Panc1 (cell line): ENCODE data around the gene COL5A1. TPM values are rescaled to one million over a fixed set of nuclear protein-coding genes. Genes with fewer than 3 reads are reported as not detected.

Experiments
- ATAC-seq: fragments of 200-7000 bp; cut with Tn5 transposase; 2 replicates; pipeline ENCODE4 v1.9.1; 2020; ENCODE audit warnings: mild to moderate bottlenecking, moderate library complexity
- BruUV-seq: library from RNA; stranded (reverse); fragments of 400-500 nt; replicated peaks from 2 replicates; lab custom pipeline; 2021; lab: Mats Ljungman, UMichigan
- CTCF ChIA-PET: fragments of 300-600 bp; sonication (Branson Sonifier 250); formaldehyde crosslinking; loops from one replicate; lab custom pipeline; 2022; ENCODE audit warnings: antibody characterized with exemption; lab: Charles Lee
- POLR2A ChIA-PET: fragments of 300-600 bp; sonication (Branson Sonifier 250); formaldehyde crosslinking; loops from one replicate; lab custom pipeline; 2022; ENCODE audit warnings: antibody characterized with exemption; lab: Charles Lee
- DNase-seq: peaks from one replicate; pipeline ENCODE4 v3.0.0-alpha.2; 2010; ENCODE audit warnings: low read depth, low spot score
- H3K27ac ChIP-seq: 2 replicates; pipeline ENCODE4 v1.5.1; 2011; ENCODE audit warnings: mild to moderate bottlenecking, low read length, inconsistent platforms
- H3K27me3 ChIP-seq: fragments of 200-500 bp; sonication (Bioruptor generic); 2 replicates; pipeline ENCODE4 v1.6.0; 2014; ENCODE audit warnings: low read length, inconsistent platforms; ENCODE audit not compliant: control insufficient read depth, insufficient read depth
- H3K36me3 ChIP-seq: fragments of 200-500 bp; sonication (Bioruptor generic); 2 replicates; pipeline ENCODE4 v1.5.1; 2014; ENCODE audit warnings: inconsistent platforms, mild to moderate bottlenecking, low read length, moderate library complexity; ENCODE audit not compliant: control insufficient read depth, insufficient read depth
- H3K4me1 ChIP-seq: 2 replicates; pipeline ENCODE4 v1.5.1; 2011; ENCODE audit warnings: inconsistent platforms, mild to moderate bottlenecking, low read length, moderate library complexity; ENCODE audit not compliant: control insufficient read depth, insufficient read depth
- H3K4me3 ChIP-seq, 2 experiments: 2 replicates each; pipeline ENCODE4 v1.5.1; 2011 to 2012; ENCODE audit warnings: low read depth in 2 of 2, low read length in 2 of 2, mild to moderate bottlenecking in 2 of 2, inconsistent platforms in 1 of 2, moderate library complexity in 1 of 2
- H3K9me3 ChIP-seq: fragments of 200-500 bp; sonication (Bioruptor generic); 2 replicates; pipeline ENCODE4 v1.5.1; 2014; ENCODE audit warnings: low read depth, mild to moderate bottlenecking, inconsistent platforms, low read length, moderate library complexity; ENCODE audit not compliant: control insufficient read depth, insufficient read depth
- CTCF ChIP-seq: fragments of 450-650 bp; IDR thresholded peaks from 2 replicates; pipeline ENCODE4 v1.5.1; 2017; ENCODE audit warnings: mild to moderate bottlenecking
- POLR2AphosphoS5 ChIP-seq: IDR thresholded peaks from 2 replicates; pipeline ENCODE4 v1.6.1; 2012; ENCODE audit warnings: mild to moderate bottlenecking, low read depth, low read length, moderate library complexity
- REST ChIP-seq, 2 experiments: IDR thresholded peaks; 2 replicates each; pipeline ENCODE4 v1.6.1; 2011 to 2012; ENCODE audit warnings: low read depth in 2 of 2, control low read depth in 1 of 2, low read length in 1 of 2, mild to moderate bottlenecking in 1 of 2, moderate library complexity in 1 of 2; ENCODE audit not compliant: insufficient read depth in 1 of 2
- SIN3A ChIP-seq: IDR thresholded peaks from 2 replicates; pipeline ENCODE4 v1.6.1; 2012; ENCODE audit warnings: low read depth, mild to moderate bottlenecking, low read length, moderate library complexity, borderline replicate concordance; ENCODE audit not compliant: insufficient read depth
- TCF7L2 ChIP-seq: IDR thresholded peaks from 2 replicates; pipeline ENCODE4 v1.6.1; 2011; ENCODE audit warnings: mild to moderate bottlenecking, low read depth, low read length, inconsistent platforms
- in situ Hi-C: cut with HindIII; loops from 2 replicates; pipeline ENCODE4 v1.10.0; 2016; ENCODE audit warnings: low sequenced_read_pairs, low pct_unique_long_range_greater_than_20kb
- intact Hi-C: fragments of 100-400 bp; cut with micrococcal nuclease; formaldehyde crosslinking; loops from one replicate; pipeline ENCODE4 v1.10.0; 2022; ENCODE audit not compliant: unreplicated experiment
- total RNA-seq: library from RNA; stranded (reverse); gene quantifications from one replicate; pipeline ENCODE4 v1.2.1, GENCODE V29; 2021; ENCODE audit not compliant: unreplicated experiment

The COL5A1 gene
- total RNA-seq, 1 experiment from 2014 or later, result 5.7 TPM

- H3K4me3 ChIP-seq, result no peak overlapping the region
- in situ Hi-C loops (no loop called here), intact Hi-C loops (no loop called here)
- H3K27ac ChIP-seq, result no peak overlapping the region
- ATAC-seq, result no peak
- CTCF ChIA-PET, result no interaction called here
- H3K9me3 ChIP-seq, result no peaks in the 10 kb centered on the region
- DNase-seq, result no peak
- no peaks in the 10 kb centered on the region for H3K36me3 ChIP-seq
- no peak for TF ChIP-seq POLR2AphosphoS5
- TF ChIP-seq SIN3A, result no peak
- POLR2A ChIA-PET, result no interaction called here
- no peaks in the 10 kb centered on the region for H3K27me3 ChIP-seq
- no peaks in the 10 kb centered on the region for H3K4me1 ChIP-seq
- BruUV-seq, result no TSS peak
Observed at GRCh38 chr9:134732392-134733110, 90.9 kb downstream of the COL5A1 start.

GRCh38 chr9:134733480-134734232 lies 92.1 kb downstream of the COL5A1 start:
- TF ChIP-seq CTCF (no peak), POLR2AphosphoS5 (no peak), SIN3A (no peak), REST (IDR thresholded peaks at IDR 0.05; ENCODE audit: insufficient read depth in 1 of 2, low read depth in 2 of 2, low read length in 1 of 2) (no peak), TCF7L2 (no peak)
- ATAC-seq (no peak), DNase-seq (no peak)
- no peaks in the 10 kb centered on the region for H3K36me3 ChIP-seq
- H3K4me3 ChIP-seq, result no peak overlapping the region
- H3K27ac ChIP-seq, result no peak overlapping the region
- in situ Hi-C loops, result no loop called here
- intact Hi-C loops, result no loop called here
- no peaks in the 10 kb centered on the region for H3K4me1 ChIP-seq
- ChIA-PET CTCF (no interaction called here), POLR2A (no interaction called here)
- H3K9me3 ChIP-seq, result no peaks in the 10 kb centered on the region
- H3K27me3 ChIP-seq, result no peaks in the 10 kb centered on the region
- BruUV-seq, result no TSS peak

- H3K27ac ChIP-seq, result no peak overlapping the region
- H3K4me3 ChIP-seq, result no peak overlapping the region
- TF ChIP-seq POLR2AphosphoS5 (no peak), TCF7L2 (no peak), CTCF (no peak), SIN3A (no peak), REST (IDR thresholded peaks at IDR 0.05; ENCODE audit: insufficient read depth in 1 of 2, low read depth in 2 of 2, low read length in 1 of 2) (no peak)
- intact Hi-C loops (no loop called here), in situ Hi-C loops (no loop called here)
- DNase-seq (no peak), ATAC-seq (no peak)
- no peaks in the 10 kb centered on the region for H3K27me3 ChIP-seq
- H3K9me3 ChIP-seq, result no peaks in the 10 kb centered on the region
- H3K36me3 ChIP-seq, result no peaks in the 10 kb centered on the region
- no TSS peak for BruUV-seq
- CTCF ChIA-PET, result no interaction called here
- H3K4me1 ChIP-seq, result no peaks in the 10 kb centered on the region; the same call in 1 of the 2 replicates
- POLR2A ChIA-PET, result no interaction called here
Observed at GRCh38 chr9:134734270-134734669, 92.7 kb downstream of the COL5A1 start.
